Measurements from ENCODE around the gene CNOT6.

GRCh38 chr5:180626661-180627385 lies 132.6 kb downstream of the CNOT6 start:
- no peak for TF ChIP-seq CTCF (conservative IDR thresholded peaks at IDR 0.05)
- no peak for TF ChIP-seq ZFX (IDR thresholded peaks at IDR 0.05)
